ENCODE measurements around the gene CA5A.
A peak's percentile ranks its signal among the peaks of the same experiment; 100 is the strongest.
"Not testable (repeated sequence)": the region's sequence is repeated elsewhere in the genome, so short reads cannot be mapped to it uniquely, and the experiment has no call there.

Gene CA5A

GRCh38 chr16:87861300-87862099 lies 74.8 kb downstream of the CA5A start:
- not testable (repeated sequence) for DNase-seq

GRCh38 chr16:87860553-87861299 lies 75.6 kb downstream of the CA5A start:
- no peak for DNase-seq

GRCh38 chr16:87858151-87858993 lies 78.0 kb downstream of the CA5A start:
- not testable (repeated sequence) for DNase-seq

GRCh38 chr16:87856791-87857228 lies 79.5 kb downstream of the CA5A start:
- DNase-seq = no peak

- no peak for DNase-seq
These were observed 80.2 kb downstream of the CA5A start for GRCh38 chr16:87855852-87856715.

- no peak for DNase-seq
These were observed 81.2 kb downstream of the CA5A start for GRCh38 chr16:87854907-87855683.

GRCh38 chr16:87854053-87854906 lies 82.0 kb downstream of the CA5A start:
- no peak for DNase-seq

GRCh38 chr16:87853411-87854052 lies 82.8 kb downstream of the CA5A start:
- peak; percentile 65 for DNase-seq

GRCh38 chr16:87851601-87852000 lies 84.7 kb downstream of the CA5A start:
- DNase-seq = no peak

- DNase-seq = no peak
These were observed 85.2 kb downstream of the CA5A start for GRCh38 chr16:87851141-87851587.

- no peak for DNase-seq
These were observed 86.0 kb downstream of the CA5A start for GRCh38 chr16:87850009-87851006.

GRCh38 chr16:87849419-87850008 lies 86.8 kb downstream of the CA5A start:
- no peak for DNase-seq

- DNase-seq = no peak
These were observed 87.5 kb downstream of the CA5A start for GRCh38 chr16:87848676-87849345.

- DNase-seq = no peak
These were observed 88.3 kb downstream of the CA5A start for GRCh38 chr16:87847785-87848675.

- no peak for DNase-seq
These were observed 88.9 kb downstream of the CA5A start for GRCh38 chr16:87847467-87847784.

GRCh38 chr16:87846705-87847466 lies 89.4 kb downstream of the CA5A start:
- DNase-seq = no peak

All from amniotic stem cell (primary cell).